ENCODE measurements around the gene RAD51B.
A peak's percentile ranks its signal among the peaks of the same experiment; 100 is the strongest.

The RAD51B gene

DNA sequence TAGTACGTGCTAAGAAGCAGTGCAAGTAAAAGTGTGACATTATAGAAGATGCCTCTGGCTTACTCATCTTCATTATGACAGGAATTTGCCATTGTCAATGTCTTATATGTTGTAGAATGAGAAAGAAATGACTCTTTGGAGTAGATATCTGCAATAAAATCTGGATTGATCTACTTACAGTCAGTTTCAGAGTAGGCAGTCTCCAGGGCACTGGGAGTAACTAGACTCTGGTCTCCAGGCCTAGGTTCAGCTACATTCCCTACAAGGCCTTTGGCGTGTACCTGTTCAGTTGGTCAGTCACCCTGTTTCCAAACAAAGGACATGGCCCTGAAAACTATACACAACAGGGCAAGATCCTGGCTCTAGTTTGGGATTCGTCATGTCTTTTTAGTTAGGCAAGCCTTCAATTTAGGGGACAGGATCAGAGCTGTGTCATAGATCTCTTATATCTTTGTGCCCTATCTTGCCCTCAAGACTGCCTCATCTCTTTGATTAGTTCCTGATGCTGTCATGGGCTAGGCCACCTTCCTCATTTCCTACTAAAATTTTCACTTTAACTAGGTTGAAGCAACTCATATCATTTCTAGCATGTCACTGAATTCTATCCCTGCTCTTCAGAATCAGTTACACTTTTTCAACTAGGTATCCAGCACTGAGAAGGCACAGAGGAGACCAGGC, 410.0 kb downstream of the RAD51B start:
- no peak for DNase-seq (ENCODE audit: low spot score)
- FAIRE-seq = no peak

DNA sequence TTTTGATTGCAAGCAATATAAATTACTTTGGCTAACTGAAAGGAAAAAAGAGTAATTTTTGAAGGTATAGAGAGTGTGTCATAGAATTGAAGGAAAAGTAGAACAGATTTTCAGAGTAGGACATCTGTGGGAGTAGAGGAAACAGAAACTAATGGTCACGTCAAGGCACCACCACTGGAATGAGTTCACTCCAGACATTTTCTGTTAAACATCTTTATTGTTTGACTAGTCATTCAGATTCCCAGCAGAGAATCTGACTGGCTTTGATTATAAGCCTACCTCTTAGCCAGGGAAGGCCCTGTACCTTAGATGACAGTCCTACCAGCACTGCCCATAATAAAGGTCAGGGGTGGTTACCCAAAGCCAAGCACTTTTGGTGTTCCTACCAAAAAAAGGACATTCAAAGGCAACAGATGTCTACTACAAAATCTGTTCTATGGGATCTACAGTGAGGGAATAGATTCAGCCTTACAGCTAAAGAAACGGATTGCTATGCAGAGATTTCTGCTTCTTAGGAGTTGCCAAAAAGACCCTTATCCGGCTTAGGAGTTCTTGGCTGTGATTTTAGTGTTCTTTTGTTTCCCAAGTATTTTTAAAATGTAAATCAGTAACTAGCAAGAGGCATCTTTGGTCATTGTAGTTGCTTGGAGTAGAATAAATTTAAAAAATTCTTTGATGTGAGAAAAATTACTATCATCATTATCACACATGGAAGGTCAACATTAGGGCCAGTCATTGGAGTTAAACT, 410.8 kb downstream of the RAD51B start:
- FAIRE-seq (no peak), DNase-seq (ENCODE audit: low spot score) (no peak)

DNA sequence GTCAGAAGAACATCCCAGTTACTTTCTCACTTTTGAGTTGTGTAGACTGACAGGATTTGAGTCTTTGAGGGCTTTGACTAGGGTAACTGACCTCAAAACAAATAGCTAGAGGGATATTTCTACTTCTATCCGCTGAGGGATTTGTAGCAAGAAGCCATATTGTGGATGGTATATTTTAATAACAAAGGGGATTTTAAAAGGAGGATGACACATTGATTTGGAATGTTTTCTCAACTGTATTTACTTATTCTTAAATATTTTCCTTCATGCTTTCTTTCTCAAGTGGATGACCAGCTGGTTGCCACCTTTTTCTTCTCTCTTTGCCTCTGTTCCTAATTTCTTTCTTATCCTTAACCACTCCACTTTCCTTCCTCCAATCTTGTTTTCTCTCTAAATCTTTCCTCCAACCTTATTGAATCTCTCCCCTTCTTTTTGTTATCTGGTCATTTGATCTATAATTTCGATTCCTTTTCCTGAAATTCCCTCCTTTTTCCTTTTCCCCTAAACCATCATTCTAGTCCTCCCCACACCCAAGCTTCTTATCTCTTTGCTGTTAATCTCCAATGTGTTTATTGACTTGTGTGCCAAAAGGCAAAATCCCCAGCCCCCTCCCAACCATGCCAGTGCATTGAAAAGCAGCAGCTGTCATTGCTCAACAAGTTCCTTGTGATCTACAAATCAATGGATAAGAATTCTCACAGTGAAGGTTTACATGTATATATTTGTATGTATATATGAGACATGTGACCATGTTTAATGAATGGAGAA, 411.6 kb downstream of the RAD51B start:
- FAIRE-seq (no peak), DNase-seq (ENCODE audit: low spot score) (no peak)

DNA sequence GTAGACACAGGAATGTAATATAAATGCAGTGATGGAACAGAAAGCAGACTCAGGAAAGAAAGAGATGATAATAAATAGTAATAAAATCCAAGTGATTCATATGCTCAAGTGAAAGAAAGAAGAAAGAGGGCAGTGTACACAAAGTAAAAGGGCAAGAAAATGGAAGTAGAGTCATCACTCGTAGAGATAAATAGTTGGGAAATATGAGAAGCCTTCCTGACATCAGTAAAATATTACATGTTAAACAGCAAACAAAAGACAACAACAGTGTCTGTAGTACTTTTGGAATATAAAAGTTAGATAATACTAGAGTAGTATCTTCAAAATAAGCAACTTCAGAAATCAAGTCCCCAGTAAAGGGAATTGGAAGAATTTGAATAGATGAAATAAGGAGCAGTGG, 412.3 kb downstream of the RAD51B start:
- no peak for FAIRE-seq
- no peak for DNase-seq (ENCODE audit: low spot score)

DNA sequence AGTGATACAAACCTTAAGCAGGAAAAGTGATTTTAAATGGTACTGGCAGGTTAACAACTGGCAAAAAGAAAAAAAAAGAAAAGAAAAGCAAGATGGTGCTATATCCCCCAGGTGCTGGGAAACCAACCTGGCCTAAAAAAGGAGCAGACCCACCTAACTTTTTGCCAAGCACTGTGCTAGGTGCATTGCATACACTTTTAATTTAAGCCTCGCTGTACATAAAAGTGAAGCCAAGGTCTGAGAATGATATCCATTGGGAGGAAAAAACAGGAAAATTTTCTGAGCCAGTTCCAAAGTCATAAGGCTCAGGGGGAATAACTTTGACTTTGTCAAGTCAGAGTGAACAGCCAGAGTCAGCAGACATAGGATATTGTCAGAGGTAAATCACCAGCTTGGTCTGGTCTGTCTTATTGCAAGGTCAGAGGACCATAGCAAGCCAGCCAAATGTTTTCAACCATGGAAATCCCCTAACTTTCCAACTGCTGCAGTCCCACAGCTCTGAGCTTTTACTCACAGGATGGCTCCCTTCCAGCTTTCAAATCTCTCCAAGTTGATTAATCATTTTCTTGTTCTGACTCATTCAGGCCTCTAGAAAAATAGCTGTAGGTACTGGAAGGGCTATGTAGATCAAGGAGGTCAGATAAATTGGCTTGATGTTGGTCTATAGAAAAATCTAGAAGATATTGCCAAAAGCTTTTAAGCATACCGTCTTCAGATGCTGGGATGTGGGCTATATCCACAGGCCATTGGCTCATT, 412.9 kb downstream of the RAD51B start:
- DNase-seq (ENCODE audit: low spot score) (peak; percentile 97), FAIRE-seq (peak; percentile 98)

DNA sequence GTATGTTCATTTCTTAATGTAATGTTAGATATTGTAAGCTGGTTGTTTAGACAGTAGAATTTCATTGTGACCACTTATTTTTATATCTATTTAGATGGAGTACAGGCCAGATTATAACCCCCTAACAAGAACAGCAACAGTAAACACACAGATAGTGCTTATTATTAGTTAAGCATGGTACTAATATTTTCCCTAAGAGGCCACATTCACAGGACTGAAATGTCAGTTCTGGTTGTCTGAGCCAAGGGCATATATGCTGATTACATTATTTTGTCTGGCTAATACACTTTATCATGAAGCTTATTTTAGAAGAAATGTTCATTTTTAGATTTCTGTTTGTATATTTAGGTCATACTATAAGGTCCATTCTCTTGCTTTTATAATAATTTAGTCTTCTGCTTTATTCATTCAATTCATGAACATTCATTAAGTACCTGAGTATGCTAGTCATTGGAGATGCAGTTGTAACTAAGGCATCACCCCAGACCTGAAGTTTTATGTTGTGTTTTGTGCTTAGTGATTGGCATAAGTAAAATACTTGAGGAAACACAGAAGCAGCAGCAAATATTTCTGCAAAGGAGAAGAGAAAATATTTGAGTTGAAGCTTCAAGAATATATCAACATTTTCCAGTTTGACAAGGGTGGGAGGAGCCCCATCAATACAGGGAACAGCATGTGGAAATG, 413.7 kb downstream of the RAD51B start:
- FAIRE-seq (peak; percentile 4), DNase-seq (ENCODE audit: low spot score) (no peak)

DNA sequence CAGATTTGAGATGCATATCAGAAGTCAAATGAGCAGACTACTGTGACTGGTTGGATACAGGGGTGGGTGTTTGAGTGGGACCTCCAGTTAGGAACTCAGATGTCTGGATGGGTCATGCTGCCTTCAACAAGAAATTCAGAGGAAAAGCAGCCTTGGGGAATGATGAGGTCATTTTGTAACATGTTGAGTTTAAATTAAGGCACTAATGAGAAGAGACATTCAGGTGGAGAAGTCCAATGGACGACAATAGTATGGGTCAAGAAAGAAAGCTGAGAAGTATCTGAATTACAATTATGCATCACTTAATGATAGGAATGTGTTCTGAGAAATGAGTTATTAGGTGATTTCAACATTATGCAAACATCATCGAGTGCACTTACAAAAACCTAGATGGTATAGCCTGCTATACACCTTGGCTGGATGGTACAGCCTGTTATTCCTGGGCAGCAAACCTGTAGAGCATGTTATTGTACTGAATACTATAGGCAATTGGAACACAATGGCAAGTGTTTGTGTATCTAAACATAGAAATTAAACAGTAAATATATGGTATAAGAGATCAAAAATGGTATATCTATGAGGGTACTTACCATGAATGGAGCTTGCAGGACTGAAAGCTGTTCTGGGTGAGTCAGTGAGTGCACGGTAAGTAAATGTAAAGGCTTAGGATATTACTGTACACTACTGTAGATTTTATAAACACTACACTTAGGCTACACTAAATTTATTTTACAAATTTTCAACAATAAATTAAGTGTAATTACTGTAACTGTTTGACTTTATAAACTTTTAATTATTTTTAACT, 414.7 kb downstream of the RAD51B start:
- DNase-seq (ENCODE audit: low spot score) = no peak
- no peak for FAIRE-seq

DNA sequence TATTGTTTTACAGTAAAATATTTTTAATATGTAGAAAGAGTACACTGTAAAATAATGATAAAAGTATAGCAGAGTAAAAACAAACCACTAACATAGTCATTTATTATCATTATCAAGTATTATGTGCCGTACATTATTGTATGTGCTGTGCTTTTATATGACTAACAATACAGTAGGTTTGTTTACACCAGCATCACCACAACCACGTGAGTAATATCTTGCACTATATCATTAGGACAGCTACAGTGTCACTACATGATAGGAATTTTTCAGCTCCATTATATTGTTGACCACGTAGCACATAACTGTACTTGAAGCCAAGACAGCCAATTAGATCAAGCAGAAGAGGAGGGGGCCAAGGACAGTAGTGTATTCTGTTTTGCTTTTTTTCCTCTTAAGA, 415.4 kb downstream of the RAD51B start:
- peak; percentile 43 for DNase-seq (ENCODE audit: low spot score)
- no peak for FAIRE-seq

DNA sequence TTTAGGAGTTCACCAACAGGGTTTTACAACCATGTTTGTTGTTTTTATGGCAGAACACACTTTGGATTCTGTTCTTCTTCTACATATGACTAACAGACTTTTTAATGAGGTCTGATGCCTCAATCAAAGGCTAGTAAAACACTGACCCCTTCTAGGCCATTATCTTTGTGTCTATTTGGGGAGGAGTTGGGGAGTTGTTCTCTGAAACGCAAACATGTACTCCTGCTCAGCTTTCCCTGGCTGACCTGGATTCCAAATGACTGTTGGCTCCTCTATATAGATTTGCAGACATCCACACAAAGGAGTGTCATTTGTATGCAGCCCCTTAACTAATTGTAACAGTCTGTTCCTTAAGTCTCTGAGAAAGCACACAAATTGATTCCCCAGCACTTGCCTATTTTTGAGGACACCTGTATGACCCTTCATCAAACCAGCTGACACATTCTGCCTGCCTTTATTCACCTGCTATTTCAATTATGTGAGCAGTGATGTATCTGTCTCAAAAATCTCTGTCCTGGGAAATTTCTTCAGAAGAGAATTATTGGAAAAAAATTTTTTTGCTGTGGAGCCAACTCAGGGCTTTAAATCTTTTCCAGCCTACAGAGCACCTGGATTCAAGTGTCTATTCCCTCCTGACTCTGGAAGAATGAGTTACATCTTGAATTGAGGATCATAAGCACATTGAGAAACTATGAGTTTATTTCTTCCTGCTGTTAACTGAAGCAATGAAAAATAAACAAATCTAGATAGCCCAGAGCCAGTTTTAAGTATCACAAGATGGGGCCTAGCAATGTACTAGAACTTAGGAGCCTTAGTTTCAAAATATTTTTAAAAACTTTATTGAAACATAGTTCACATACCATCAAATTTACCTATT, 417.2 kb downstream of the RAD51B start:
- FAIRE-seq = no peak
- DNase-seq (ENCODE audit: low spot score) = no peak

DNA sequence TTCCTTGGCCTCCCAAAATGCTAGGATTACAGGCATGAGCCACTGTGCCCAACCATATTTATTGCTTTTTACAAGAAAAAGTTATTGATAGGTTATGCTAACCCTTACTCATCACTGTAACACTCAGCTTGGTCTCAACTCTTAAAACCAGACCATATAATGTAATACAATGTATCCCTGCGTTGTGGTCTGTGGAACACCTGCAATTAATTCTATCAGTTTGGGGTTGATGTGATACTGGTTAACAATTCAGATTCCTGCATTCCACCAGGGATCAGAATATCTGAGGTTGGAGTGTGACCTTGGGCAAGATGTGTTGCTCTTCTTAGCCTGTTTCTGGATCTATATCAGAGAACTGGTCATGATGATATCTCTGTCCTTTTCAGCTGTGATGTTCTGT, 419.0 kb downstream of the RAD51B start:
- no peak for FAIRE-seq
- DNase-seq (ENCODE audit: low spot score) = no peak

DNA sequence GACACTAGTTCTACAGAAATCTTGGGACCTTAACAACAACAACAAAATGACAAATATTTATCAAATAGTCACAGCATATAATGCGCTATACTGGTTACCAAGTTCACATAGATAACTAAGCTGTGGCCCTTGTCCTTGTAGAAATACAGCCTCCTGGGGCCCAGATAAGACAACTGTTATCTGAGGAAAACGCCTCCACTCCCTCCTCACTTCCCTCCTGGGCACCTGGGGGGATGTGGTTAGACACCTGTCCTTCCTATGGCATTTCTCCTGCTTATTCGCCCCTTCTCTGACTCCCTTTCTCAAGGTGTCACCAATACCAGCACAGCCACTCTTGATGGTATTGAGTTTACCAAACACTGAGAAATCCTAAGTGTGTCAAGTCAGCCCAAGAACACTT, 419.4 kb downstream of the RAD51B start:
- FAIRE-seq = no peak
- DNase-seq (ENCODE audit: low spot score) = no peak

DNA sequence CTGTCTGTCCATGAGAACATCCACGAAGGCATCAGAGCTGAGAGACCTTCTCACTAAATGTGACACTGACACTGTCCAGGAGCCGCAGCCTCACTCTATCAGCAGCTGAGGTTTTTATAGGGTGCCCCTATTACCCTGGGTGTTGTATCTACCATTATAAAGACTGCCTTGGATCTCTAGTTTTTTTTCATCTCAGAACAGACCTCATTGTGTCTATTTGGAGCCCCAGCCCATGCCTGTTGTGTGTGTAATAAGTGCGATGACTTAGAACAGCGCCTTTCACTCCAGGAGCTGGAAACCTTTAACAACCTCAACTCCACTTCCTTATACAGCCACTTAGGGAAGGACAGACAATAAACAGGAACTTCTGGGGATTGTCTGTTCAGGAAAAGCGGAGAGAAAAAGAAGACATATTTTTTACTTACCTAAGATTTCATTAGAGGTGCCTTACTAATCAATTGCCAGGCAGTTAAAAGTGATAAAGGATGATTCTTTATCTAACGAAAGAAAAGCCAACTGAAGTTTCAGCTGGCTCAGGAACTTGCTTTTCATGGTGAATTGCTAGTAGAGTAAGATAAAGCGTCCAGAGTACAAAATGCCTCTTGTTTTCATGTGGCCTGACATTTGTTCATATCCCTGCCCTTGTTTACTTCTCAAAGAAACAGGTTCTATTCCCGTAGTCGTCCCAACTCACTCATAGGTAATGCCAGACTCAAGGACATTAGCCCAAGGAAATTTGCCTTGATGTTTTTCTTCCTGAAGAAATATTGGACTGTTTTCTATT, 420.6 kb downstream of the RAD51B start:
- FAIRE-seq (no peak), DNase-seq (ENCODE audit: low spot score) (no peak)

DNA sequence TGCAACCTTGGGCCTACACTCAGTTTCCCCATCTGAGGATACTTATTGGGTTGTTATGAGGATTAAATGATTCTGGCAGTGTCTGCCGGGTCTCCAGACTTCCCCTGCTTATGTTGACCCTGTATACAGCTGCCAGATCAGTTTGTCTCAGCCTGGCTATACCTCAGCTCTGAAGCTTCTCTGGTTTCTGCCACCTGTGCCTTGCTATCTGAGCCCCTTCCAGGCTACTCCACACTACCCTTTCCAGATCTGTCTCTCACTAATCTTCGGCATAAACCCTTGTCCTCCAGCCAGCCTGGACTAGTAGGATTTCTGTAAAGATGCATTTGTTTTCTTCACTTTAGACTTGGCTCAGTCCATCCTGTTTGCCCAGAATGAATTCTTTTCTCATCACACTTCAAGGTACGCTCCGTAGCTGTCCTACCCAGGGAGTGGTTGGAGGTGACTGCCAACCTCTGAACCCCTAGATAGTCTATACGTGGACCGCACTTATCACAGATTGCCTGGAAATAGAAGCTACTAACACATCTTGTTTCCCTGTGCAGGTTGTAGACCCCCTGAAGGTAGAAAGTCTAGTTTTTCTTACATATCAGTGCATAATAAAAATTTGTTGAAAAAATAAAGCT, 422.4 kb downstream of the RAD51B start:
- DNase-seq (ENCODE audit: low spot score) (no peak), FAIRE-seq (no peak)

DNA sequence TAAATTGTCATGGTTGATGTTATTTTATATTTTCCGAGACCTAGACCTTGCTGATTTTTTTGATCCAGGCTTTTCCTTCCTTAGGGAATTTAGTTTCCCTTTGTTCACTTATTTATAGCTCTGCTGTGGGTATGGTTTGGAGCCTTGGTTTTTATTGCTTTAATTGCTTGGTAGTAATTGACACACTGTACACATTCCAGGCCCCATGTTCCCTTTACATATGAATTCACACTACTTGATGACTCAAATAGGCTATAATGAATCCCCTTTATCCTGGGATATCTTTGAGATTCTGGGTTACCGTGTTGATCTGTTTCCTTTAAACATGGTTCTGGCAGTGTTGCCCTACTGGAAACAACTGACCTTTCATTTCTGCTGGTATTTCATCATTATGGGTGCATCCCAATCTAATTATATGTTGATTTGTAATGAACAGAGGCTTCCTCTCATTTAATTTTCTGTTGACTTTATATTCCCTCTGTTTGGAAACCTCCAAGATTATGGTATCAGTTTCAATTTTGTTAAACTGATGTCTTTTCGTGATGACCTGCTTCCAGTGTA, 424.0 kb downstream of the RAD51B start:
- no peak for DNase-seq (ENCODE audit: low spot score)
- no peak for FAIRE-seq

DNA sequence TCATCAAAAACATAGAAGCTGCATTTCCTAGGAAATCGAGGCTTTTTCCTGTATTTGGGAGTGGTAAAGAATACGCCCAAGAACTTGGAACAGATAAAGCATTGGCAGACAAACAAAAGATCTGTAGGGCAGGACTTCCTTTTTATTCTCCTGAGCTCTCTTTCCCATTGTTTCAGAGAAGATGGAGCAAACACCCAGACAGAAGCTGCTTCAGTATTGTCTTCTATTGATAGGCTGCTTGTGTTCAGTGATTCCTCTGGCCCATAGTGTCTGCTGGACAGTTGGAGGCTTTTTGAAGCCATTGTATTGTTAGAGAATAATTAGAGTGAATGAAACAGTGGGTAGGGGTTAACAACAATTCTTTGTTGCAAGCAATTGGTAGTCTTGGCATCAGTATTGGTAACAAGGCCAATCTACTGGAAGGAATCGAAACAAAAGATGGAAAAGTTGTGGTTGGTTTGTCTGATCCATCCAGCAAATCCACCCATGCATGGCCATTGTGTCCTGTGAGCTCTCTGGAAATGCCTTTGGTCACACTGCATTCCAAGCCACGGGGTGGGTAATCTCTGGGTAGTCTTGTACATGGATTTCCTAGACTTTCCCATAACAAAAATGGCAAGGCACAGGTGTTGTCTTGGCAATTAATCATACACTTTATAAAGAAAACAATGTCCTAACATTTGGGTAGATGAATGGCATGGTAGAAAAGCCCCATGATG, 424.8 kb downstream of the RAD51B start:
- DNase-seq (ENCODE audit: low spot score) = peak; percentile 62
- FAIRE-seq = peak; percentile 79

DNA sequence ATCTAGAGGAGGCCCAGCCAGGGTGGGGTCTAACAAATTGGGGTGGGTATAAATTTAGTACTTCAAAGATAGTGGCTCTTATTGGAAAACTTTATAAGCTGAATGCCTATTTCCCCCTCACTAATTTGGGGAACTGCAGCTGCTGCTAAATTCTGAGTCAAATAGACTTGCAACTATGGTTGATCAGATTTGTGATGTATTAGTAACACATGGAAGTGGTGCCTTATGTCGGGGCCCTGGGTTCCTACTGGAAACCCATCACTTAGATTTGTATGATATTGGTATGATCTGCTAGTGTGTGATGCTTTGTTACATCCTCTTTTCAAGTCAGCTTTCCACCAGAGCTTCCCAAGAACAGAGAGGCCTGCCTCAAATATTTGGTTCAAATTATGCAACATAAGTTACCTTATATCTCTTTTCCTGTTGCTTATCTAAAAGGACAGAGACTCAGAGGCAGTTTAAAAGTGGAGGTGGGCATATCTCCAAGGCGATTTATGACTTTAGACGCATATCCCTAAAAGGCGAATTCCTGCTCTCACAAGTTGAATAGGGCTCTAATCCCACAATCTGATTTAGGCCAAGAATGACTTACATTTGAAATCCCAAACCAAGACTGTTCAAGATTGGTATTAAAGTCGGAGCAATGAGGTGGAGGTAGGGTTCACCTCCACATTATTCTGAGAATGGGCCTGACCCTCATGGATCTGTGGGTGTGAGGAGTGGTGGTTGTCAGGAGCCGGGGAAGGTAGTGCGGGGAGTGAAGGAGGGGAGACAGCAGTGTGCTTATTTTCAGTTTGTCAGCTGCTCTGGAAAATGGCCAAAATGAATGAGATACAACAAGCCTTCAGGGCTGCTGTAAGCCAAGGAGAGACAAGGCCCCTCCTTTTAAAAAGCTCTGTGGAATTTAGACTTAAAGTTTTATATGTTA, 425.8 kb downstream of the RAD51B start:
- no peak for DNase-seq (ENCODE audit: low spot score)
- FAIRE-seq = no peak

Data from RCC 7860 (cell line).